HepG2 (cell line): Measurements from ENCODE around the gene LTA4H. TPM values are rescaled to one million over a fixed set of nuclear protein-coding genes. Genes with fewer than 3 reads are reported as not detected.
A peak's percentile ranks its signal among the peaks of the same experiment; 100 is the strongest.

ENCODE experiments used
- ELF3 ChIP-seq: IDR thresholded peaks from 2 replicates; pipeline ENCODE4 v1.6.1; 2016; ENCODE audit warnings: missing genetic modification reagents, missing compliant biosample characterization
- FOXM1 ChIP-seq: sonication (generic); formaldehyde crosslinking; IDR thresholded peaks from 2 replicates; pipeline ENCODE4 v1.5.0; 2020; ENCODE audit warnings: missing genetic modification reagents
- JUND ChIP-seq: sonication (generic); formaldehyde crosslinking; IDR thresholded peaks from 2 replicates; pipeline ENCODE4 v1.8.0; 2022; ENCODE audit warnings: mild to moderate bottlenecking, missing genetic modification reagents
- KLF12 ChIP-seq: sonication (generic); formaldehyde crosslinking; IDR thresholded peaks from 2 replicates; pipeline ENCODE4 v1.4.0; 2020; ENCODE audit warnings: missing genetic modification reagents, borderline replicate concordance
- PAWR ChIP-seq: sonication (generic); formaldehyde crosslinking; IDR thresholded peaks from 2 replicates; pipeline ENCODE4 v1.4.0; 2020; ENCODE audit warnings: missing genetic modification reagents, mild to moderate bottlenecking, borderline replicate concordance
- PHF5A ChIP-seq: IDR thresholded peaks from one replicate; pipeline ENCODE4 v1.6.1; 2018; ENCODE audit warnings: low read depth, missing genetic modification reagents; ENCODE audit not compliant: unreplicated experiment
- PTBP1 ChIP-seq: fragments of 200-400 bp; formaldehyde crosslinking; IDR thresholded peaks from 2 replicates; pipeline ENCODE4 v1.6.1; 2018; ENCODE audit warnings: low read length, low read depth; ENCODE audit not compliant: poor library complexity, severe bottlenecking
- STAG1 ChIP-seq: sonication (generic); formaldehyde crosslinking; IDR thresholded peaks from 2 replicates; pipeline ENCODE4 v1.4.0; 2020; ENCODE audit warnings: missing genetic modification reagents
- ZNF256 ChIP-seq: sonication (generic); formaldehyde crosslinking; conservative IDR thresholded peaks from 2 replicates; pipeline ENCODE4 v1.4.0; 2020; ENCODE audit warnings: missing genetic modification reagents
- ZNF282 ChIP-seq: fragments of 450-650 bp; IDR thresholded peaks from 2 replicates; pipeline ENCODE4 v1.6.1; 2018; ENCODE audit not compliant: partially characterized antibody
- ZNF709 ChIP-seq: sonication (generic); formaldehyde crosslinking; IDR thresholded peaks from 2 replicates; pipeline ENCODE4 v1.5.0; 2020; ENCODE audit warnings: mild to moderate bottlenecking, missing genetic modification reagents
- polyA plus RNA-seq, 8 experiments: library from polyadenylated mRNA; depleted of rRNA in 3 of 8; stranded (reverse) in 7 of 8; unstranded in 1 of 8; fragments of >200 nt; fragmentation: Illumina TruSeq in 4 of 8; extraction: Trizol in 4 of 8; gene quantifications; 2 replicates each; pipeline versions ENCODE4 v1.2.1 to v1.2.3, GENCODE V29; 2011 to 2016; ENCODE audit warnings: low read depth in 4 of 8, missing spikeins in 1 of 8, mixed read lengths in 1 of 8; ENCODE audit not compliant: insufficient read depth in 1 of 8
- total RNA-seq, 5 experiments: library from RNA; depleted of rRNA; stranded (reverse); fragments of >200 nt; fragmentation: Illumina TruSeq; extraction: Trizol; gene quantifications; 2 replicates each; pipeline ENCODE4 v1.2.3, GENCODE V29; 2016; ENCODE audit warnings: low read depth in 1 of 5
- TF ChIP-seq, protein P1 (sequence below): IDR thresholded peaks from 2 replicates; pipeline ENCODE4 v1.6.1; 2012; ENCODE audit warnings: low read depth, low read length, improper control_type of control experiment
- TF ChIP-seq, protein P2 (sequence below): sonication (generic); formaldehyde crosslinking; IDR thresholded peaks from 2 replicates; pipeline ENCODE4 v1.4.0; 2020; ENCODE audit warnings: missing genetic modification reagents, borderline replicate concordance
- TF ChIP-seq, protein P3 (sequence below): sonication (generic); formaldehyde crosslinking; IDR thresholded peaks from 2 replicates; pipeline ENCODE4 v1.8.0; 2022; ENCODE audit warnings: missing genetic modification reagents, mild to moderate bottlenecking, inconsistent platforms, borderline replicate concordance
- TF ChIP-seq, protein P4 (sequence below): sonication (generic); formaldehyde crosslinking; IDR thresholded peaks from 2 replicates; pipeline ENCODE4 v1.5.0; 2020; ENCODE audit warnings: mild to moderate bottlenecking, missing genetic modification reagents, borderline replicate concordance
- TF ChIP-seq, protein P5 (sequence below): sonication (generic); formaldehyde crosslinking; IDR thresholded peaks from 2 replicates; pipeline ENCODE4 v1.4.0; 2020; ENCODE audit warnings: mild to moderate bottlenecking, missing genetic modification reagents, borderline replicate concordance

The LTA4H gene
- total and polyA plus RNA-seq, 2 of the 13 experiments (the other 11 are each of a cell fraction or from before 2014, with no cell fraction given): 87.5 to 90.4 TPM

DNA sequence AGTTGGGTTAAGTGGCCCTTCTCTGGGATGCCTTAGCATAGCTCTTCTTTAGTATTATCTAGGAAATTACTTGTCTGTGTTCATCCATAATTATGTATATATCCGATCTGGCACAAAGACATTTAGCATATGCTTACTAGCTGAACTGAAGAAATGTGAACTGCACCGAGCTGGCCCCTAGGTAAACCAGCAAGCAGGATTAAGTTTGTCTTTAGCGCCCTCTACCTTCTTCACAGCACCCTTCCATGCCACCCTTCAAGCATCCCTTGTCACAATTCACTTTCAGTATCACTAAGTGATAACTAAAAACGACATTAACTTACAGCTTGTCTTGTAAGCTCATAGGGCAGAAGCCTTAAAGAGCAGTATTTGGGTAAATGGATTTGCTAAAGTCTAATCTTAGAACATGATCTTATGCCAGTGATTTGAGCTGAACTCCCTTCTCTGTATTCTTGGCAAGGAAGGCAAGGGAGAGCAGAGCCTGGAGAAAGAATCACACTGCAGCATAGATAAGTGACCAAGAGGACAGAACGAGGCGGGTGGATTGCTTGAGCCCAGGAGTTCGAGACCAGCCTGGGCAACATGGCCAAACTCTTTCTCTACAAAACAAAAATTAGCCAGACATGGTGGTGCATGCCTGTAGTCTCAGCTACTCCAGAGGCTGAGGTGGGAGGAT lies 36.6 kb downstream of the LTA4H start (continued):
- TF ChIP-seq, protein P1, sequence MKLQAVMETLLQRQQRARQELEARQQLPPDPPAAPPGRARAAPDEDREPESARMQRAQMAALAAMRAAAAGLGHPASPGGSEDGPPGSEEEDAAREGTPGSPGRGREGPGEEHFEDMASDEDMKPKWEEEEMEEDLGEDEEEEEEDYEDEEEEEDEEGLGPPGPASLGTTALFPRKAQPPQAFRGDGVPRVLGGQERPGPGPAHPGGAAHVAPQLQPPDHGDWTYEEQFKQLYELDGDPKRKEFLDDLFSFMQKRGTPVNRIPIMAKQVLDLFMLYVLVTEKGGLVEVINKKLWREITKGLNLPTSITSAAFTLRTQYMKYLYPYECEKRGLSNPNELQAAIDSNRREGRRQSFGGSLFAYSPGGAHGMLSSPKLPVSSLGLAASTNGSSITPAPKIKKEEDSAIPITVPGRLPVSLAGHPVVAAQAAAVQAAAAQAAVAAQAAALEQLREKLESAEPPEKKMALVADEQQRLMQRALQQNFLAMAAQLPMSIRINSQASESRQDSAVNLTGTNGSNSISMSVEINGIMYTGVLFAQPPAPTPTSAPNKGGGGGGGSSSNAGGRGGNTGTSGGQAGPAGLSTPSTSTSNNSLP: no peak
- no peak for TF ChIP-seq ZNF282
- no peak for TF ChIP-seq FOXM1 (CRISPR knock-in tag)
- TF ChIP-seq, protein P2, sequence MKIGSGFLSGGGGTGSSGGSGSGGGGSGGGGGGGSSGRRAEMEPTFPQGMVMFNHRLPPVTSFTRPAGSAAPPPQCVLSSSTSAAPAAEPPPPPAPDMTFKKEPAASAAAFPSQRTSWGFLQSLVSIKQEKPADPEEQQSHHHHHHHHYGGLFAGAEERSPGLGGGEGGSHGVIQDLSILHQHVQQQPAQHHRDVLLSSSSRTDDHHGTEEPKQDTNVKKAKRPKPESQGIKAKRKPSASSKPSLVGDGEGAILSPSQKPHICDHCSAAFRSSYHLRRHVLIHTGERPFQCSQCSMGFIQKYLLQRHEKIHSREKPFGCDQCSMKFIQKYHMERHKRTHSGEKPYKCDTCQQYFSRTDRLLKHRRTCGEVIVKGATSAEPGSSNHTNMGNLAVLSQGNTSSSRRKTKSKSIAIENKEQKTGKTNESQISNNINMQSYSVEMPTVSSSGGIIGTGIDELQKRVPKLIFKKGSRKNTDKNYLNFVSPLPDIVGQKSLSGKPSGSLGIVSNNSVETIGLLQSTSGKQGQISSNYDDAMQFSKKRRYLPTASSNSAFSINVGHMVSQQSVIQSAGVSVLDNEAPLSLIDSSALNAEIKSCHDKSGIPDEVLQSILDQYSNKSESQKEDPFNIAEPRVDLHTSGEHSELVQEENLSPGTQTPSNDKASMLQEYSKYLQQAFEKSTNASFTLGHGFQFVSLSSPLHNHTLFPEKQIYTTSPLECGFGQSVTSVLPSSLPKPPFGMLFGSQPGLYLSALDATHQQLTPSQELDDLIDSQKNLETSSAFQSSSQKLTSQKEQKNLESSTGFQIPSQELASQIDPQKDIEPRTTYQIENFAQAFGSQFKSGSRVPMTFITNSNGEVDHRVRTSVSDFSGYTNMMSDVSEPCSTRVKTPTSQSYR (CRISPR knock-in tag): no peak
- no peak for TF ChIP-seq PHF5A
- TF ChIP-seq ZNF256: no peak
- no peak for TF ChIP-seq ELF3 (CRISPR knock-in tag)
- TF ChIP-seq, protein P3, sequence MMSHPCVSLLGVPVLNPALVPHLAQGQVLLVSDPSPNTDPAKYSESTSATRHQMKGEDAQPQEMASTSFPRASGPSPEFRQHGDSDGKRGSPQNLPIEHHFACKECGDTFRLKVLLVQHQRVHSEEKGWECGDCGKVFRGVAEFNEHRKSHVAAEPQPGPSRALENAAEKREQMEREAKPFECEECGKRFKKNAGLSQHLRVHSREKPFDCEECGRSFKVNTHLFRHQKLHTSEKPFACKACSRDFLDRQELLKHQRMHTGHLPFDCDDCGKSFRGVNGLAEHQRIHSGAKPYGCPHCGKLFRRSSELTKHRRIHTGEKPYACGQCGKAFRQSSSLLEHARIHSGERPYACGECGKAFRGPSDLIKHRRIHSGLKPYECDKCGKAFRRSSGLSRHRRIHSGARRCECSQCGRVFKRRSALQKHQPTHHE (CRISPR knock-in tag): no peak
- TF ChIP-seq, protein P4, sequence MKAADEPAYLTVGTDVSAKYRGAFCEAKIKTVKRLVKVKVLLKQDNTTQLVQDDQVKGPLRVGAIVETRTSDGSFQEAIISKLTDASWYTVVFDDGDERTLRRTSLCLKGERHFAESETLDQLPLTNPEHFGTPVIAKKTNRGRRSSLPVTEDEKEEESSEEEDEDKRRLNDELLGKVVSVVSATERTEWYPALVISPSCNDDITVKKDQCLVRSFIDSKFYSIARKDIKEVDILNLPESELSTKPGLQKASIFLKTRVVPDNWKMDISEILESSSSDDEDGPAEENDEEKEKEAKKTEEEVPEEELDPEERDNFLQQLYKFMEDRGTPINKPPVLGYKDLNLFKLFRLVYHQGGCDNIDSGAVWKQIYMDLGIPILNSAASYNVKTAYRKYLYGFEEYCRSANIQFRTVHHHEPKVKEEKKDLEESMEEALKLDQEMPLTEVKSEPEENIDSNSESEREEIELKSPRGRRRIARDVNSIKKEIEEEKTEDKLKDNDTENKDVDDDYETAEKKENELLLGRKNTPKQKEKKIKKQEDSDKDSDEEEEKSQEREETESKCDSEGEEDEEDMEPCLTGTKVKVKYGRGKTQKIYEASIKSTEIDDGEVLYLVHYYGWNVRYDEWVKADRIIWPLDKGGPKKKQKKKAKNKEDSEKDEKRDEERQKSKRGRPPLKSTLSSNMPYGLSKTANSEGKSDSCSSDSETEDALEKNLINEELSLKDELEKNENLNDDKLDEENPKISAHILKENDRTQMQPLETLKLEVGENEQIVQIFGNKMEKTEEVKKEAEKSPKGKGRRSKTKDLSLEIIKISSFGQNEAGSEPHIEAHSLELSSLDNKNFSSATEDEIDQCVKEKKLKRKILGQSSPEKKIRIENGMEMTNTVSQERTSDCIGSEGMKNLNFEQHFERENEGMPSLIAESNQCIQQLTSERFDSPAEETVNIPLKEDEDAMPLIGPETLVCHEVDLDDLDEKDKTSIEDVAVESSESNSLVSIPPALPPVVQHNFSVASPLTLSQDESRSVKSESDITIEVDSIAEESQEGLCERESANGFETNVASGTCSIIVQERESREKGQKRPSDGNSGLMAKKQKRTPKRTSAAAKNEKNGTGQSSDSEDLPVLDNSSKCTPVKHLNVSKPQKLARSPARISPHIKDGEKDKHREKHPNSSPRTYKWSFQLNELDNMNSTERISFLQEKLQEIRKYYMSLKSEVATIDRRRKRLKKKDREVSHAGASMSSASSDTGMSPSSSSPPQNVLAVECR (CRISPR knock-in tag): peak; percentile 21; the same call in 1 of the 2 replicates
- TF ChIP-seq, protein P5, sequence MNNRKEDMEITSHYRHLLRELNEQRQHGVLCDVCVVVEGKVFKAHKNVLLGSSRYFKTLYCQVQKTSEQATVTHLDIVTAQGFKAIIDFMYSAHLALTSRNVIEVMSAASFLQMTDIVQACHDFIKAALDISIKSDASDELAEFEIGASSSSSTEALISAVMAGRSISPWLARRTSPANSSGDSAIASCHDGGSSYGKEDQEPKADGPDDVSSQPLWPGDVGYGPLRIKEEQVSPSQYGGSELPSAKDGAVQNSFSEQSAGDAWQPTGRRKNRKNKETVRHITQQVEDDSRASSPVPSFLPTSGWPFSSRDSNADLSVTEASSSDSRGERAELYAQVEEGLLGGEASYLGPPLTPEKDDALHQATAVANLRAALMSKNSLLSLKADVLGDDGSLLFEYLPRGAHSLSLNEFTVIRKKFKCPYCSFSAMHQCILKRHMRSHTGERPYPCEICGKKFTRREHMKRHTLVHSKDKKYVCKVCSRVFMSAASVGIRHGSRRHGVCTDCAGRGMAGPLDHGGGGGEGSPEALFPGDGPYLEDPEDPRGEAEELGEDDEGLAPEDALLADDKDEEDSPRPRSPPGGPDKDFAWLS (CRISPR knock-in tag): no peak
- TF ChIP-seq PTBP1: no peak
- TF ChIP-seq PAWR (CRISPR knock-in tag): no peak
- no peak for TF ChIP-seq JUND
- TF ChIP-seq ZNF709 (CRISPR knock-in tag): no peak
- TF ChIP-seq STAG1: peak; percentile 94
- no peak for TF ChIP-seq KLF12 (CRISPR knock-in tag)
